ENCODE measurements around the gene FBXL4.

DNA sequence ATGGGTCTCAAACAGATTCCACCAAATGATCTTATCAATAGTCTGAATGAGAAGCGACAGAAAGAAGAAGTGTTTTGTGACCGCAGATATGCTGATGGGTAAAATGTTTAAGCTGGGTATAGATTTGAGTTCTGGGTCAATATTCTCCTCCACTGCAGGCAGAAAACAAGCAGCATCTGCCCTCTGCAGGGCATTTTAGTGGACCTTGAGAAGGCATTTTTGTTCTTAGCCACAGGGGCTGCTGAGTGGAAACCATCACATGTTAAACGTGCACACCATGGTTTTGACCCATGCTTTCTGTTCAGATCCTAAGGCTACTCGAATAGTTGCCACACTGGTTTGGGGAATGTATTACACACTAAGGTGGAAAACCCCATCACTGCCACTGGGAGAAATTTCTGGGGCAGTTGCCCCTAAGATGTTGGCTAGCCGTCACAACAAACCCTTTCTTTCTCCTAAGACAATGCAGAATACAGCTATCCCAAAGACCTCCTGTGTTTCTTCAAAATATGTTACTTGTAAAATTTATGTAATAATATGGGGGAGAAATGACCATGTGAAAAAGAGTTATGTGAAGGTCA lies 107.9 kb downstream of the FBXL4 start:
- TF ChIP-seq POLR2AphosphoS5 (IDR thresholded peaks at IDR 0.05) (no peak), SMC3 (conservative IDR thresholded peaks at IDR 0.05; ENCODE audit: poor library complexity) (peak; percentile 85)
- TF ChIP-seq, protein P1, sequence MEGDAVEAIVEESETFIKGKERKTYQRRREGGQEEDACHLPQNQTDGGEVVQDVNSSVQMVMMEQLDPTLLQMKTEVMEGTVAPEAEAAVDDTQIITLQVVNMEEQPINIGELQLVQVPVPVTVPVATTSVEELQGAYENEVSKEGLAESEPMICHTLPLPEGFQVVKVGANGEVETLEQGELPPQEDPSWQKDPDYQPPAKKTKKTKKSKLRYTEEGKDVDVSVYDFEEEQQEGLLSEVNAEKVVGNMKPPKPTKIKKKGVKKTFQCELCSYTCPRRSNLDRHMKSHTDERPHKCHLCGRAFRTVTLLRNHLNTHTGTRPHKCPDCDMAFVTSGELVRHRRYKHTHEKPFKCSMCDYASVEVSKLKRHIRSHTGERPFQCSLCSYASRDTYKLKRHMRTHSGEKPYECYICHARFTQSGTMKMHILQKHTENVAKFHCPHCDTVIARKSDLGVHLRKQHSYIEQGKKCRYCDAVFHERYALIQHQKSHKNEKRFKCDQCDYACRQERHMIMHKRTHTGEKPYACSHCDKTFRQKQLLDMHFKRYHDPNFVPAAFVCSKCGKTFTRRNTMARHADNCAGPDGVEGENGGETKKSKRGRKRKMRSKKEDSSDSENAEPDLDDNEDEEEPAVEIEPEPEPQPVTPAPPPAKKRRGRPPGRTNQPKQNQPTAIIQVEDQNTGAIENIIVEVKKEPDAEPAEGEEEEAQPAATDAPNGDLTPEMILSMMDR (IDR thresholded peaks at IDR 0.05; ENCODE audit: poor library complexity, severe bottlenecking), result peak; percentile 80
